Osteoblast (primary cell): ENCODE data around the gene SIGLECL1. TPM values are rescaled to one million over a fixed set of nuclear protein-coding genes. Genes with fewer than 3 reads are reported as not detected.

Source experiments
- DNase-seq: peaks from one replicate; pipeline ENCODE4 v3.0.0; 2011; ENCODE audit warnings: low spot score, mixed read lengths; ENCODE audit not compliant: insufficient read length; ENCODE audit errors: missing footprints
- H2AFZ ChIP-seq: 2 replicates; pipeline ENCODE4 v1.6.0; 2011; ENCODE audit warnings: mild to moderate bottlenecking, low read length
- H3K27ac ChIP-seq: 2 replicates; pipeline ENCODE4 v1.5.1; 2011; ENCODE audit warnings: mild to moderate bottlenecking, low read depth, low read length, moderate library complexity
- H3K27me3 ChIP-seq: 2 replicates; pipeline ENCODE4 v1.6.0; 2012; ENCODE audit warnings: mild to moderate bottlenecking, control low read depth, inconsistent platforms, low read length, moderate library complexity; ENCODE audit not compliant: insufficient read depth
- H3K36me3 ChIP-seq: 2 replicates; pipeline ENCODE4 v1.5.1; 2011; ENCODE audit warnings: mild to moderate bottlenecking, low read length, control low read depth, moderate library complexity; ENCODE audit not compliant: insufficient read depth
- H3K4me1 ChIP-seq: 2 replicates; pipeline ENCODE4 v1.5.1; 2011; ENCODE audit warnings: mild to moderate bottlenecking, low read length, control low read depth, moderate library complexity; ENCODE audit not compliant: insufficient read depth
- H3K4me2 ChIP-seq: 2 replicates; pipeline ENCODE4 v1.6.0; 2011; ENCODE audit warnings: mild to moderate bottlenecking, low read length; ENCODE audit not compliant: insufficient read depth
- H3K4me3 ChIP-seq: fragments of 200-600 bp; sonication (generic); 3 replicates; pipeline ENCODE4 v1.5.1; 2012; ENCODE audit warnings: mild to moderate bottlenecking, low read length, inconsistent platforms; ENCODE audit not compliant: insufficient read depth
- H3K79me2 ChIP-seq: 2 replicates; pipeline ENCODE4 v1.6.0; 2012; ENCODE audit warnings: mild to moderate bottlenecking, low read length, control low read depth, inconsistent platforms; ENCODE audit not compliant: insufficient read depth
- H3K9me3 ChIP-seq: 2 replicates; pipeline ENCODE4 v1.5.1; 2011; ENCODE audit warnings: low read depth, low read length, control low read depth
- H4K20me1 ChIP-seq: 2 replicates; pipeline ENCODE4 v1.6.0; 2012; ENCODE audit warnings: mild to moderate bottlenecking, low read length, control low read depth; ENCODE audit not compliant: insufficient read depth
- total RNA-seq: library from RNA; depleted of rRNA; stranded (reverse); fragments of >200 nt; gene quantifications from 2 replicates; pipeline ENCODE4 v1.2.3, GENCODE V29; 2012
- TF ChIP-seq, protein P1 (sequence below): IDR thresholded peaks from 2 replicates; pipeline ENCODE4 v1.5.1; 2011; ENCODE audit warnings: mild to moderate bottlenecking, low read depth, low read length, moderate library complexity; ENCODE audit errors: extremely low read depth

Gene SIGLECL1
- not detected in 2 replicates for total RNA-seq

DNA sequence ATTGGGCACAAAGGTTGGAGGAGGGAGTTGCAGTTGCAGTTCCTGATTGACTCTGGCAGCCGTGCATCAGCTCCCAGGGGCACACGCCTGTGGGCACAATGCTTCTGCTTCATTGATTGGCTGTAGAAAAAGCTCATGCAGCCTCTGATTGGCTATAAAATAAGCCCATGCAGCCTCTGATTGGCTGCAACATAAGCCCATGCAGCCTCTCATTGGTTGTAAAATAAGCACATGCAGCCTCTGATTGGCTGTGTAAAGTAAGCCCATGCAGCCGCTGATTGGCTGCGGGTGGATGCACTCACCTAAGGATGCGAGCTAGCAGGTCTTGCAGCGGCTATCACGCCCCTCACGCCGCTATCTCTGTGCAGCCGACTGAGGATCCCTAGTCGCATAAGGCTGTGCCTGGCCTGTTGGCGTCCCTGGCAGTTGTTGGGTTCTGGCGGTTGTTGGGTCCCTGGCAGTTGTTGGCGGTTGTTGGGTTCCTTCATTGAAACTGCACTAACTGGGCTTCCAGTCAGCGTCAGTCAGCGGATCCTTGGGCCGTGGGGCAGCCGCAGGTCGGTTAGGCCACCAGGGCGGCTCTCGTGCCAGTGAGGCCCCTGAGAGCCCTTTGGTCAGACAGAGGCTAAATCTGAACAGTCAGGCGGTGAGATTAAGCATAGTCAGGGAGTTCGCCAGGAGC, at the start of gene SIGLECL1:
Gene SIGLECL1 (plus strand): TSS at position 295 of the 682 bp plus-strand sequence. CDS start 12,993 bp downstream, outside the sequence.
- TF ChIP-seq, protein P1, sequence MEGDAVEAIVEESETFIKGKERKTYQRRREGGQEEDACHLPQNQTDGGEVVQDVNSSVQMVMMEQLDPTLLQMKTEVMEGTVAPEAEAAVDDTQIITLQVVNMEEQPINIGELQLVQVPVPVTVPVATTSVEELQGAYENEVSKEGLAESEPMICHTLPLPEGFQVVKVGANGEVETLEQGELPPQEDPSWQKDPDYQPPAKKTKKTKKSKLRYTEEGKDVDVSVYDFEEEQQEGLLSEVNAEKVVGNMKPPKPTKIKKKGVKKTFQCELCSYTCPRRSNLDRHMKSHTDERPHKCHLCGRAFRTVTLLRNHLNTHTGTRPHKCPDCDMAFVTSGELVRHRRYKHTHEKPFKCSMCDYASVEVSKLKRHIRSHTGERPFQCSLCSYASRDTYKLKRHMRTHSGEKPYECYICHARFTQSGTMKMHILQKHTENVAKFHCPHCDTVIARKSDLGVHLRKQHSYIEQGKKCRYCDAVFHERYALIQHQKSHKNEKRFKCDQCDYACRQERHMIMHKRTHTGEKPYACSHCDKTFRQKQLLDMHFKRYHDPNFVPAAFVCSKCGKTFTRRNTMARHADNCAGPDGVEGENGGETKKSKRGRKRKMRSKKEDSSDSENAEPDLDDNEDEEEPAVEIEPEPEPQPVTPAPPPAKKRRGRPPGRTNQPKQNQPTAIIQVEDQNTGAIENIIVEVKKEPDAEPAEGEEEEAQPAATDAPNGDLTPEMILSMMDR, result no peak
- Histone ChIP-seq H3K4me2 (no peak within 1 kb of the TSS), H3K4me3 (no peak within 1 kb of the TSS), H3K27me3 (no peaks in the 10 kb centered on the region), H3K27ac (no peak within 1 kb of the TSS), H3K79me2 (no peaks in the 10 kb centered on the region), H3K4me1 (no peaks in the 10 kb centered on the region), H4K20me1 (no peaks in the 10 kb centered on the region), H2AFZ (no peak within 1 kb of the TSS), H3K36me3 (no peaks in the 10 kb centered on the region), H3K9me3 (no peaks in the 10 kb centered on the region)
- no peak for DNase-seq

DNA sequence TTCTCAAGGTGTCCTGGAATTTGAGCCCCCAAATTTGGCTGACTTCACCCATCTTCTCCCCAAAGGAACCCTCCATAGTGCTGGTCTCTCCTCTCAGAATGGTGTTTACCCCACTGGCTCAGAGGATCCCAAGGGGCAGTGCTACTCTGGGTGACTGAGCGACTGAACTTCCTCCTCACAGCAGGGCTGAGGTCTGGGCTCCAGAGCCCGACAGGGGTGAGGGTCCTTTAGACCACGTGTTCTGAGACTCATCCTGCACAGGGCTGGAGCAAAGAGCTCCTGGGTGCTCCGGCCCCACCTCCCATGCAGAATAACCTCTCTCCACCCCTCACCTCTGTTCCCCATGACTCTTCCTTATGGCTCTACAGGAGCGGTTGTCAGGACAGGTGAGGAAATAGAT, 49.2 kb upstream of the SIGLECL1 start:
- no peak overlapping the region for H3K27ac ChIP-seq
- TF ChIP-seq, protein P1, result no peak
- no peaks in the 10 kb centered on the region for H3K36me3 ChIP-seq

DNA sequence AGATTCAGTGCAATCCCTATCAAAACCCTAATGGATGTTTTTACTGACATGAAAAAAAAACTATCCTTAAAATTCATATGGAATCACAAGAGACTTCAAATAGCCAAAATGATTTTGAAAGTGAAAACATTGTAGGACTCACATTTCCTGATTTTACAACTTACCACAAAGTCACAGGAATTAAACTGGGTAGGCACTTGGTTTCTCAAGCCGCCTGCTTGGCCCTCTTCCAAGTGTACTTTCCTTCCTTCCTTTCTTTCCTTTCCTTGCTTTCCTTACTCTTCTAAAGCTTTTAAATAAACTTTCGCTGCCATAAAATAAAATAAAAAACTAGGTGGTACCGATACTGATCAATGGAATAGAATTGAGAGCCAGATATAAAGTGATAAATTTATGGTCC, 47.0 kb upstream of the SIGLECL1 start:
- H3K27me3 ChIP-seq, result peaks cover 4% of the 10 kb centered on the region
- no peaks in the 10 kb centered on the region for H3K79me2 ChIP-seq
- H3K4me1 ChIP-seq, result no peaks in the 10 kb centered on the region
- H3K4me2 ChIP-seq, result no peak overlapping the region
- no peaks in the 10 kb centered on the region for H3K9me3 ChIP-seq
- no peak overlapping the region for H3K27ac ChIP-seq
- no peak overlapping the region for H2AFZ ChIP-seq
- H3K36me3 ChIP-seq, result no peaks in the 10 kb centered on the region
- DNase-seq, result no peak
- no peak overlapping the region for H3K4me3 ChIP-seq
- TF ChIP-seq, protein P1, result no peak
- H4K20me1 ChIP-seq, result no peaks in the 10 kb centered on the region

More for the DNA sequence above, 49.2 kb upstream of the SIGLECL1 start:
- no peak overlapping the region for H3K4me2 ChIP-seq
- no peaks in the 10 kb centered on the region for H3K79me2 ChIP-seq
- H4K20me1 ChIP-seq, result no peaks in the 10 kb centered on the region
- H2AFZ ChIP-seq, result no peak overlapping the region
- no peak overlapping the region for H3K4me3 ChIP-seq
- H3K27me3 ChIP-seq, result peaks cover 4% of the 10 kb centered on the region
- DNase-seq, result no peak
- no peaks in the 10 kb centered on the region for H3K9me3 ChIP-seq
- no peaks in the 10 kb centered on the region for H3K4me1 ChIP-seq

DNA sequence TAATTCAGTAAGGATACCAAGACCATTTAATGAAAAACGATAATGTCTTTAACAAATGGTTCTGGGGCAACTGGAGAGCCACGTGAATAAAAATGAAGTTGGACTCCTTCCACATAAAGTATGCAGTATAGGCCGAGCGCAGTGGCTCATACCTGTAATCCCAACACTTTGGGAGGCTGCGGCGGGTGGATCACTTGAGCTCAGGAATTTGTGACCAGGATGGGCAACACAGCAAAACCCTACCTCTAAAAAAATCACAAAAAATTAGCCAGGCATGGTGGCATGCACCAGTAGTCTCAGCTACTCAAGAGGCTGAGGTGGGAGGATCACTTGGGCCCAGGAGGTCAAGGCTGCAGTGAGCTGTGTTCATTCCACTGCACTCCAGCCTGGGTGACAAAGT, 46.6 kb upstream of the SIGLECL1 start:
- no peak for DNase-seq
- no peaks in the 10 kb centered on the region for H3K79me2 ChIP-seq
- H3K27ac ChIP-seq, result no peak overlapping the region
- no peaks in the 10 kb centered on the region for H3K36me3 ChIP-seq
- H2AFZ ChIP-seq, result no peak overlapping the region
- no peaks in the 10 kb centered on the region for H4K20me1 ChIP-seq
- H3K4me1 ChIP-seq, result no peaks in the 10 kb centered on the region
- H3K27me3 ChIP-seq, result peaks cover 4% of the 10 kb centered on the region
- no peak overlapping the region for H3K4me3 ChIP-seq
- TF ChIP-seq, protein P1, result no peak
- H3K9me3 ChIP-seq, result no peaks in the 10 kb centered on the region
- H3K4me2 ChIP-seq, result no peak overlapping the region
